HG02610 (cell line): ENCODE results near the gene SLCO2A1.

Experiments
- ATAC-seq: cut with Tn5 transposase; IDR thresholded peaks from one replicate; pipeline ENCODE4 v1.9.1; 2021; ENCODE audit warnings: mild to moderate bottlenecking, moderate library complexity; ENCODE audit not compliant: unreplicated experiment

The SLCO2A1 gene

GRCh38 chr3:134002306-134002705 is 27.4 kb downstream of the SLCO2A1 start:
- no peak for ATAC-seq

GRCh38 chr3:134001251-134001650 is 28.5 kb downstream of the SLCO2A1 start:
- no peak for ATAC-seq

GRCh38 chr3:133999891-134000685 is 29.6 kb downstream of the SLCO2A1 start:
- ATAC-seq: no peak

- no peak for ATAC-seq
Observed at GRCh38 chr3:133998691-133999241, 31.0 kb downstream of the SLCO2A1 start.

- no peak for ATAC-seq
Observed at GRCh38 chr3:133997871-133998635, 31.7 kb downstream of the SLCO2A1 start.

GRCh38 chr3:133996996-133997395 is 32.7 kb downstream of the SLCO2A1 start:
- no peak for ATAC-seq

GRCh38 chr3:133996251-133996661 is 33.5 kb downstream of the SLCO2A1 start:
- ATAC-seq: no peak

GRCh38 chr3:133995264-133995663 is 34.5 kb downstream of the SLCO2A1 start:
- ATAC-seq: no peak

- no peak for ATAC-seq
Observed at GRCh38 chr3:133994166-133994890, 35.4 kb downstream of the SLCO2A1 start.

- no peak for ATAC-seq
Observed at GRCh38 chr3:133992951-133993620, 36.6 kb downstream of the SLCO2A1 start.

- no peak for ATAC-seq
Observed at GRCh38 chr3:133992381-133992780, 37.3 kb downstream of the SLCO2A1 start.

GRCh38 chr3:133991637-133992036 is 38.1 kb downstream of the SLCO2A1 start:
- no peak for ATAC-seq

GRCh38 chr3:133991209-133991608 is 38.5 kb downstream of the SLCO2A1 start:
- ATAC-seq: no peak

GRCh38 chr3:133989936-133990702 is 39.6 kb downstream of the SLCO2A1 start:
- no peak for ATAC-seq

- ATAC-seq: no peak
Observed at GRCh38 chr3:133988631-133989161, 41.0 kb downstream of the SLCO2A1 start.

GRCh38 chr3:133987948-133988484 is 41.7 kb downstream of the SLCO2A1 start:
- ATAC-seq: no peak

- no peak for ATAC-seq
Observed at GRCh38 chr3:133987136-133987535, 42.6 kb downstream of the SLCO2A1 start.

- ATAC-seq: no peak
Observed at GRCh38 chr3:133986311-133986710, 43.4 kb downstream of the SLCO2A1 start.

GRCh38 chr3:133984975-133985374 is 44.8 kb downstream of the SLCO2A1 start:
- ATAC-seq: no peak
